ENCODE data around the gene CDCP1.

The CDCP1 gene

DNA sequence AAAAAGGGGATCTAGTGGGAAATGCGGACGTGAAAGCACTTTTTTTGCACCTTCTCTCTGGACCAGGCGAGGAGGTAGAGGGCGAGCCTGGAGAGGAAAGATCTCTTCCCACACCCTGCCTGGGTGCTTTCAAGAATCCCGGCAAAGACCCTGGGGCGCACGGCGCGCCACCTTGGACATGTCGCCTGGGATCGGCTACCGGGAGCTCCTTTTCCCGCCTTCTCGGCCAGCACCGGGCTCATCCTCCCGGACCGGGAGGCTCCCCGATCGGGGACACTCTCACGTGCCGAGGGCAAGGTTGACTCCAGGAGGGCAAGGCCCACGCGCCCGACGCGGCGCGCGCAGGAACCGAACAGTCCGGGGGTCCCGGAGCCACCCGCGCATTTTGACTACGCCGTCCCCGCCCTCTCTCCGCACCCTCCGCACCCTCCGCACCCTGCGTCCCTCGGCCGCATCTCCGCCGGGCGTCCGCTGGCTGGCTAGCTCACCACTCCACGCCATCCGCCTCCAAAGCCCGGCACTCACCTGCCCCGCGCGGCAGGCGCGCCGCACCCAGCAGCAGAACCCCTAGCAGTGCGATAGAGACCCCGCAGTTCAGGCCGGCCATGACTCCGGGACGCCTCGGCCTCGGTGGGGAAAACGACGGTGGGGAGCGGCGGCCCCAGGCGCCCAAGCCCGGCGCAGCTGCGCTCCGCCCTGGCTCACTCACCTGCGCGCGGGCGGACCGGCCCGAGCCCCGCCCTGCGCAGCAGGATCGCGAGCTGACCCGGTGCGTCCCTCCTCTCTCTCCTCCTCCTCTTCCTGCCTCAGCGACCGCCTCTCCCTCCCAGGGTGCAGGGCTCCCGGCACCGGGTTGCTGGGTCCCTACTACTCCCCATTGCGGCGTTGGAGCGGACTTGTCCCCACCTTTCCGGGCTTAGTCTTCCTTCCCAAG is at the start of gene CDCP1:
CDCP1 (minus strand) TSS at position 698 of the 934 bp plus-strand sequence; CDS start at position 607, 91 bp downstream.
- FAIRE-seq (no peak), DNase-seq (ENCODE audit: low spot score) (no peak)

DNA sequence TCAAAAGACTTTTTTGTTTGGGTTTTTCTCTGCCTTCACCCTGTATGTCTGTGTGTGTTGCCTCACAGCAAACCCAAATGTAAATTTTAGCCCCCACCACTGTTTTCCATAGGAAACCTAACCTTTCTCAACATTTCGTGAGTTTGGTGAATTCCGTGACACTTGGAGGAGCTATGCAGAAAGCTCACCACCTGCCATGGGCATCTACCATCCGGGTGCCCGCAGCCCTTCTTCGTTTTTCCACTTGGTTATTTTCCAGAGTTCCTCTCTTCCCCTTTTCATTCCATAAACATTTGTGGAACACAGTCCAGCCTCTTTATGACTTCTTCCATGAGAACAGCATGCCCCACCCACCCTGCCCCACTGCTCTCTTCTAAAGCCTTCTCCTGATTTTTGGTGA is 48.6 kb upstream of the CDCP1 start:
- no peak for FAIRE-seq

GRCh38 chr3:45191924-45192417 is 45.8 kb upstream of the CDCP1 start:
- FAIRE-seq (no peak), DNase-seq (ENCODE audit: low spot score) (no peak)

More for the DNA sequence above, 48.6 kb upstream of the CDCP1 start:
- DNase-seq (ENCODE audit: low spot score), result no peak

GRCh38 chr3:45191424-45191823 is 45.2 kb upstream of the CDCP1 start:
- no peak for FAIRE-seq
- DNase-seq (ENCODE audit: low spot score), result no peak

DNA sequence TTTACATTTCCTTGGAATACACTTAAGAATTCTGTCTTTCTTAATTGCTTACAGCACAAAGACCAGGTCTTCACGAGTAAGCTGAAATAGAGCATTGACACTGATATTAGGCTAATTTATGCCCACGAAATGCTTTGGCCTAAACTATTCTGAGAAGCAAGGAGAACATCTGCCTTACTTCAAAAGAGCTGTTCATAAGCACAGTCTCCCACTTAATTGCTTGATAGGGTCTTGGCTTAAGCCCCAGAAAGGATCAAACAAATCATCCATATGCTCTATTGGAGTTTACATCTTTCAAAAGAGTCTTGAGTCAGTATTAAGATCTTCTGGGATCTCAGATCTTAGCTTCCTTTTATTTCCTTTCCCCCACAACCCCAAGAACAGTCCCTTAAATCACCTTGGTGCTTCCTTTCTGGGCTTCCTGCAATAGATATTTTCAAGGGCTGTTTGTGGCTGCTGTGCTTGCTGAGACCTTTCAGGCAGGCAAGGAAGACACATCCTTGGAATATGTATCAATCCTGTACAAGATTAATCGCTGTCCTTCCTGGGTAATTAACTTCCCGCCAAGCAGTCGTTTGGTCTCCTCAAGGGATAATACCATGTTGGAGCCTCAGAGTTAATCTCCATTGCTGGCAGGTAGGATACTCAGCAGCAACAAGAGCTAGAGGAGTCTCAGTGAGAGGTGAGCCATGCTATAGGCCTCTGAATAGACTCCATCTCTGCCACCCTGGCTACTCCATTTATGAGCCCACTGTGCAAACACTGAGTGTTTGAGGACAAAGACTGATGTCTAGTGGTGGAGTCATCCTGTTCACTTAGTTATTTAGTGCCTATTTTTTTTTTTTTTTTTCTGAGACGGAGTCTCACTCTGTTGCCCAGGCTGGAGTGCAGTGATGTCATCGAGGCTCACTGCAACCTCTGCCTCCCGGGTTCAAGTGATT is 42.8 kb upstream of the CDCP1 start:
- DNase-seq (ENCODE audit: low spot score), result no peak

DNA sequence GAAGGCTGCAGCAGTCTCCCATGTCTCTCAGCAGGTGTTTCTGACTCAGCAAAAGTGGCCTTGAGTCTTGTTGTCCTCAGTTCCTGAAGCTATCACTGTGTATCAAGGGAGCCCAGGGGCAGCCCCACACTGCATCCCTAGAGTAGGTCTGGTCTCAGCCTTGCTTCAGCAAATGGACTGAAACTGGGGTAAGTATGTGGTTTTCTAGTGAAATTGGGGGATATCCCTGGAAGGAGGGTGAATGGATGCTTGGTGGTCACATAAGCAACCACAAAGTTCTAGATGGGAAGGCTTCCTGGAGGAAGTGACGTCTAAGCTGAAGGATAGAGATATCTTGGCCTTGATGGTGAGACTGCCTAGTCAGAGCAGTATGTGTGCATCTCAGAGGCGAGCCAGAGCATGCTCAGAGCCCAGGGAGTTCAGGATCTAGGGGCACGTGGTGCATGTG is 41.5 kb upstream of the CDCP1 start:
- no peak for DNase-seq (ENCODE audit: low spot score)
- no peak for FAIRE-seq

More for the DNA sequence above, 42.8 kb upstream of the CDCP1 start:
- no peak for FAIRE-seq

DNA sequence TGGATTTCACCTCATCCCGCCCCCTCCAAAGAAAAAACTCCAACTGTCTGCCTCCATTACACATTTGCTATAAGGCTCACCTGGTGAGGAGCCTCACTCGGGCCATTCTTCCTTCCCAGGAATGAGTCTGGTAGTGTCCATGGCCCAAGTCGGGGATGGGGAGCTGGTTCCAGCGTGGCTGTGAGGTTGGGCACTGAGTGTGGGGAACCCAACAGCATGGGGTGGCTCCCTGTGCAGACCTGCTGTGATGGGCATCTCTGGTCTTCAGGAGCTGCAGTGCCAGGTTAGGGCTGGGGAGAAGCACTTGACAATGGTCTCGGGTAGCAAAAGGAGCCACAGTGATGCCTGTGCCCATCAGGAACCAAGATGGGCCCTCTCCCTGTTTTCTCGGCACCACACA is 40.7 kb upstream of the CDCP1 start:
- FAIRE-seq (no peak), DNase-seq (ENCODE audit: low spot score) (no peak)

GRCh38 chr3:45185461-45185860 is 39.3 kb upstream of the CDCP1 start:
- DNase-seq (ENCODE audit: low spot score) (no peak), FAIRE-seq (no peak)

DNA sequence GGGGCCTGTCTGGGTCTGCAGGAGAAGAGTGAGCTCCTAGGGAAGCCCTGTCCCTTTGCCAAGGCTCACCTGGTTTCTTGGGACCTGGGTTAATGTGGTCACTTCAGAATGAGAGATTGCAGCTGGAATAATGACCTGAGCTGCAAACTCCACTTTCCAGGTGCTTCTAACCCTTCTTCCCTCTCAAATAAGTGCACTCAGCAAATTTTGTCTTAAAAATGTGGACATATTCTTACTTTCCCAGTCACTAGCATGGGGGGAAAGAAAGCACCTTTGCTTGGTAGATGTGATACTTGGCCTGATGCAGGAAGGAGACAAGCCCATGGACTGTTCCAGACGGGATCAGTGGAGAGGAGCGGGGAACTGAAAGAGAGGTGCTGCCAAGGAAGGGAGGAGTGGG is 38.9 kb upstream of the CDCP1 start:
- no peak for FAIRE-seq
- DNase-seq (ENCODE audit: low spot score), result no peak

GRCh38 chr3:45183872-45184262 is 37.7 kb upstream of the CDCP1 start:
- FAIRE-seq (no peak), DNase-seq (ENCODE audit: low spot score) (no peak)

DNA sequence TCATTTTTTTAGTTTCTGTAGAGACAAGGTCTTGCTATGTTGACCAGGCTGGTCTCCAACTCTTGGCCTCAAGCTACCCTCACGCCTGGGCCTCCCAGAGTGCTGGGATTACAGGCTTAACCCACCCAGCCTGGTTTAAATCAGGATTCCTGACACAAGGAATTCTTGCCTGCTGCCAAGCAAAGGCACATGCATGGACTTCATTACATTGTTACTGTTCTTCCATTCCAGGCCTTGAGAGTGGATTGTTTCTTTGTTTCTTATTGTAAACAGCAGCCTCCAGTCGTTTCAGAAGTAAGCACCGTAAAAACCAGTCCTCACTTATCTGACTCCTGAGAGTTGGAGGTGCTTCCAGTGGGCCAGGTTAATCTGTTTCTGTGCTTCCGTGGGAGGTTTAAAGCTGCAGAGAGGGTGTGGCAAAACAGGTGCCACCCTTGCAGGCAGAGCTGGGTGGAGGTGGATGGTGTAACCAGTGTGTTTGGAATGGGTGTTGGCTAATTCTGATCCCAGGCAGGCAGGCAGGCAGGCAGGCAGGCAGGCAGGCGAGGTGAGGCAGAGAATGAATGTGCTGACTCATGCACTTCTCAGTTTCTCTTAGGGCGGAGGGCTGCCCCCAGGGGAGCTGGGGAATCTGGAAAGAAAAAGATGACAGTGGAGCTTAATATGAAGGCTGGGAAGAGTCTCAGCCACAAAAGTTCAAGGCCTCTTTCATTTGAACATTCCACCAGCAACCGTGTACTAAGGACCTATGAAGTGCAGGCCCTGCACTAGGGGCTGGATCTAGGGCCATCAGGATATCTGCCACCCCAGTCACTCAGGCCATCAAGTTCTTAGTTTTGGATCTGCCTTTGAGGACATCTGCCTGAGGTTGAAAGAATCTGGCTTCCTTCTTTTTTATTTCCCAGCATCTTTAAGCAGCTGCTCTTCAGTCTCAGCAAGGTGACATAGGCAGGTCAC is 37.0 kb upstream of the CDCP1 start:
- peak; percentile 51 for DNase-seq (ENCODE audit: low spot score)
- FAIRE-seq, result peak; percentile 35

DNA sequence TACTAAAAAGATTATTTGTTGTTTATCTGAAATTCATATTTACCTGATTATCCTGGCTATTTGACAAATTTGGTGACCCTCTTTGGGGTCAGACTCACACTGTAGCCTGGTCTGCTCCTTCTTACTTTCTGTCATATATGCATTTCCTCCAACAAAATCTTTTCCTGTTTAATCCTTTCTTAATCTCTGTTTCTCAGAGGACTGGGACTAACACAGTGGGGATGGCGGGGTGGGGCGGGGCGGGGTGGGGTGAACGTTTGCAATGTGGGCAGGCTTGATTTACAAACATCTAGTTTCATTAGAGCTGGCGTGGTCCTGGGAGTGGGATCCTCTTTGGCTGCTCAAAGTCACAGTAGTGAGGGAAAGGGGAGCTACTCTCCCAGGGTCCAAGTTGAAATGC is 35.3 kb upstream of the CDCP1 start:
- FAIRE-seq, result no peak

GRCh38 chr3:45180899-45181298 is 34.7 kb upstream of the CDCP1 start:
- DNase-seq (ENCODE audit: low spot score), result no peak
- FAIRE-seq, result no peak

More for the DNA sequence above, 35.3 kb upstream of the CDCP1 start:
- DNase-seq (ENCODE audit: low spot score), result no peak

GRCh38 chr3:45180051-45180450 is 33.9 kb upstream of the CDCP1 start:
- FAIRE-seq (no peak), DNase-seq (ENCODE audit: low spot score) (no peak)

DNA sequence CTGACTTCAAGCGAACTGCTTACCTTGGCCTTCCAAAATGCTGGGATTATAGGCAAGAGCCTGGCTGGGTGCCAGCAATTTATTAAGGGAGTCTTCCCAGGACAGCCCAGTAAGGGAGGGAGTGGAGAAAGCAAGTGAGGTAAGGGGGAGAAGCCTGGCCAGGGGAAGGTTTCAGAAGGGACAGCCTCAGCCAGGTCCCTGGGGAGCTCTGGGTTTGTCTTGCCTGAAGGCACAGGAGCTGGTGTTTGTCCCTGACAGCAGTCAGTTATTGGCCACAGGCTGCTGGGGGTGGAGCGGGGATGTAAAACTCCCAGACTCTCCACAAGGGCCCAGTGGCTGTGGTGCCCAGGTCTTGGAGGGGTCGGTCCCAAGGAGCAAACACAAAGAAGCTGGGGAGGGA is 33.0 kb upstream of the CDCP1 start:
- DNase-seq (ENCODE audit: low spot score) (no peak), FAIRE-seq (no peak)

GRCh38 chr3:45178183-45179023 is 32.2 kb upstream of the CDCP1 start:
- DNase-seq (ENCODE audit: low spot score) (peak; percentile 24), FAIRE-seq (no peak)

DNA sequence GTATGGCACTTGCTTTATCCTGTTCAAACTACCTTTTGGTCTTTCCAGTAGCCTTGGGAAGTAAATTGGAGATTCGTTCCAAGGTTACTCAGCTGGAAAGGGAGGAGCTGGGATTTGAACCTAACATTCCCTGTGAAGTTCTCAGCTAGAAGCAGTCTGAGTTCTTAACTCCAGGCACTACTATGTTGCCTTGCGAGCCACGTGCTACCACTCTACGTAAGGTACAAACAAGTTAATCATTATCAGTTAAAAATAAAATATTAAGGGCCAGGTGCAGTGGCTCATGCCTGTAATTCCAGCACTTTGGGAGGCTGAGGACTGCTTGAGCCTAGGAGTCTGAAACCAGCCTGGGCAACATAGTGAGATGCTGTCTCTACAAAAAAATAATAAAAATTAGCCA is 30.7 kb upstream of the CDCP1 start:
- DNase-seq (ENCODE audit: low spot score) (no peak), FAIRE-seq (no peak)

DNA sequence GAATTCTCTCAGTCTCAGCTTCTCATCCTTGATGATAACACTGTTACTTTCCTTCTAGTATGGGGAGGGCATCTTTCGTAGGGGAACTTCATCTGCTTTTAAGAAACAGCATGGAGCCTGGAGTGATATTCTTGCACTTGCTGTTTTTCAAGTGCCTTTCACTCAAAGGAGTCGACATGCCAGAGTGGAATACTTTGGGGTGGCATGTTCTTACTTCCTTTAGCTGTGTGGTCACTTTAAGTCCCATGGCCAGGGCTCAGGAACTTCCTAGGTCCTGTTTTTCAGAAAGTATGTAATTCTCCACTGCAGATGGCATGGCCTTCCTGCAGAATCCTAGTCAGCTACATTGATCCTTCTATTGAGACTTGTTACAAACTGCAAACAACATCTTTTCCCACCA is 28.1 kb upstream of the CDCP1 start:
- no peak for FAIRE-seq
- DNase-seq (ENCODE audit: low spot score), result no peak

DNA sequence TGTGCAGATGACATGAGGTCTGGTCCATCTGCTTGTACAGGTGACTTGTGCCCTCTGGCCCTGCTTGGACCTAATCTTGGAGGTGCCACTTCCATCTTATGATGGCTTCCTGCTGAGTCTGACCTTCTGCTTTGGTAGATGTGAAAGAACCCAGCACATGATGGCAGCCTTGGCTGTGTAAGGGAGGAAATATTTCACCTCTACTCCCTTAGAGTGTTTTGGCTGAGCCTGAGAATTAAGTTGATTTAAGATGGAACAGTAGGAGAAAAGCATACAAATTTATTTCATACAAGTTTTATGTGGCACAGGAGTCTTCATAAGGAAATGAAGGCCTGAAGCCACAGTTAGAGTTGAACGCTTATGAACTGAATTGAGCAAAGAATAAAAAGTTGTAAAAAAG is 27.6 kb upstream of the CDCP1 start:
- FAIRE-seq (no peak), DNase-seq (ENCODE audit: low spot score) (no peak)

DNA sequence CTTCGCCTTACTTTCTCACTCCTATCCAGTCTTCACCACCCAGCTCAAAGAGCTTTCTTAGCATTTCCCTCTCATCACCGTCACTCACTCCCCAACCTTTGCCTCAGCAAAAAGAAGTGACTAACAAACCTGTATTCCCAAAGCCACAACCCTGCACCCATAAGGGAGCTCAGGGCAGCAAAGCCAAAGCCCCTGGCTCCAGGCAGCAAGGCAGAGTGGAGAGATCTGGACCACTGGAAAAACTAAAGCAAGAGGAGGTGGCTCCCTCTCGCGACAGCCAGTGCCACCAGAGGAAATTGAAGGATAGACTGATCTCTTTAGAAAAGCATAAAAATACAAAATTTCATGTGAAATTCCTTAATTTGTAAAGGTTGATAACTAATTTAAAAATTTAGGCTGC is 25.1 kb upstream of the CDCP1 start:
- FAIRE-seq (no peak), DNase-seq (ENCODE audit: low spot score) (no peak)

All from RCC 7860 (cell line).